Left ventricle myocardium superior (tissue), 1 donor: ENCODE results near the gene HERC6. TPM values are rescaled to one million over a fixed set of nuclear protein-coding genes. Genes with fewer than 3 reads are reported as not detected.
"Not testable (repeated sequence)": the region's sequence is repeated elsewhere in the genome, so short reads cannot be mapped to it uniquely, and the experiment has no call there.

Experiments used
- ATAC-seq: fragments of 200-7000 bp; cut with Tn5 transposase; one replicate; pipeline ENCODE4 v1.9.1; 2020; ENCODE audit warnings: mild to moderate bottlenecking, moderate library complexity
- DNase-seq: peaks from one replicate; pipeline ENCODE4 v3.0.0-alpha.2; 2020
- intact Hi-C: fragments of 100-400 bp; cut with micrococcal nuclease; formaldehyde crosslinking; loops from one replicate; pipeline ENCODE4 v1.11.0; 2022
- total RNA-seq: library from RNA; stranded (reverse); fragmentation: NEBNext Ultra II Directional; extraction: Animal tissue kit (Norgen Biotek cat#: 25700); gene quantifications from one replicate; pipeline ENCODE4 v1.2.1, GENCODE V29; 2021
- donor health status: DM: no; HTN: yes; CAD: no; lungs with severe emphysema.

Gene HERC6
- total RNA-seq, 1 donor from 2014 or later, result 9.3 TPM

DNA sequence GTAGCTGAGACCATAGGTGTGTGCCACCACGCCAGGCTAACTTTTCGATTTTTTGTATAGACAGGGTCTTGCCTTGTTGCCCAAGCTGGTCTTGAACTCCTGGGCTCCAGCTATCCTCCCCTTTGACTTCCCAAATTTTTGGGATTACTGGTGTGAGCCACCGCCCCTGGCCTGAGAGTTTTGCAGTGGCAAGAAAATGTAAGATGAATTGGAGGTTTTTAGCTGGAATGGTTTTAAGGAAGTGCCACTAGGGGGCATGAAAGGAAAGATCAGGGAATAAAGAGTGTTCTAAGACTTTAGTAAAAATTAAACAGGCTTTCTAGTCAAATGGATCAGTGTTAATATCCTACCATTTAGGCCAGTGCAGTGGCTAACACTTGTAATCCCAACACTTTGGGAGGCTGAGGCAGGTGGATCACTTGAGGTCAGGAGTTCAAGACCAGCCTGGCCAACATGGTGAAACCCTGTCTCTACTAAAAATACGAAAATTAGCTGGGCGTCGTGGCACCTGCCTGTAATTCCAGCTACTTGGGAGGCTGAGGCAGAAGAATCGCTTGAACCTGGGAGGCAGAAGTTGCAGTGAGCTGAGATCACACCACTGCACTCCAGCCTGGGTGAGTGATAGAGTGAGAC lies 9.4 kb upstream of the HERC6 start:
- not testable (repeated sequence) for DNase-seq
- intact Hi-C loops, result loop anchor here (10.0 kb wide), 1 partner anchor 84 kb away; the partner anchor contains the start of gene PPM1K
- ATAC-seq, result peak; percentile 52

DNA sequence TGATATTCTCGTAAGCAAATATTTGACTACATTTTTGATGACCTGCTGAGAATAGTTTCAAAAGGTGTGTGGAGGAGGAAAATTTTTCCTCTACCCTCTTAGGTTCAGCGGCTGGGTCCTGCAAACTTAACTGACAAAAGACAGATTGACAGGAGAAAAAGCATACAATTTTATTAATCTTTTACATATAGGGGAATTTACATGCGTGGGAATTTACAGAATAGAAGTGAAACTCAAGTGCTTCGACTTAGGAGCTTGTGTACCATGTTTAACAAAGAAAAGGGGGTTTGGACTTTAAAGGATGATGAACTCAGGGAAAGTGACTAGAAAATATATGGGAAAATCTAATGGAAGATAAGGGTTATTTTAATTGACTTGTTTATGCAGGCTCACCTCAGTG lies 2.5 kb downstream of the HERC6 start:
- DNase-seq, result no peak
- intact Hi-C loops, result no loop called here
- no peak for ATAC-seq

DNA sequence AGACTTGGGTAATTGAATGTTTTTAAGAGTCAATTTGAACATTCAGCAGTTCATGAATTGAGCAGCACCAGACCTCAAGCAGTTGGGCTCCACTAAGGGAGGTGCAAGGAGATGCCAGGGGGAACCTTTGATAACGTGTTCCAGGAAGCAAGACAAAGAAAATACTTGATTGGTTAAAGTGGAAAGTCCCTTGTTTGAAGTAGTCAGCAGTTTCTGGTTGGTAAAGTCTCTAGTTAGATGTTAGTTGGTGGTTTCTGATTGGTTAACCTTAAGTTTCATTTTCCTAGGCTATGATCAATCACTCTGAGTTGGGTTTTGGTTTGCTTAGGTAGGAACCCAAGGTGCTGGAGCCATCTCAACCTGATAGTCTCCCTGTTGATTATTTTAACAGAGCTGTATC lies 4.0 kb downstream of the HERC6 start:
- DNase-seq (no peak), ATAC-seq (no peak)
- intact Hi-C loops, result no loop called here

DNA sequence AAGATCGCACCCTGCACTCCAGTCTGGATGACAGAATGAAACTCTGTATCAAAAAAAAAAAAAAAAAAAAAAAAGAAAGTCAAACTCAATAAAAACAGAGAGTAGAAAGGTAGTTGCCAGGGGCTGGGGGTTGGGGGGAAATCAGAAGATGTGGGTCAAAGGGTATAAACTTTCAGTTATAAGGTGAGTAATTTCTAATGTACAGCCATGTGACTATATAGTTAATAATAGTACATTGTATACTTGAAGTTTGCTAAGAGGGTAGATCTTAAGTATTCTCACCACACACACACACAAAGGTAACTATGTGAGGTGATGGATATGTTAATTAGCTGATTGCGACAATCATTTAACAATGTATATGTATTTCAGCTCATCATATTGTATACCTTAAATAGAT lies 11.5 kb downstream of the HERC6 start:
- ATAC-seq, result no peak
- DNase-seq, result no peak
- intact Hi-C loops, result no loop called here

DNA sequence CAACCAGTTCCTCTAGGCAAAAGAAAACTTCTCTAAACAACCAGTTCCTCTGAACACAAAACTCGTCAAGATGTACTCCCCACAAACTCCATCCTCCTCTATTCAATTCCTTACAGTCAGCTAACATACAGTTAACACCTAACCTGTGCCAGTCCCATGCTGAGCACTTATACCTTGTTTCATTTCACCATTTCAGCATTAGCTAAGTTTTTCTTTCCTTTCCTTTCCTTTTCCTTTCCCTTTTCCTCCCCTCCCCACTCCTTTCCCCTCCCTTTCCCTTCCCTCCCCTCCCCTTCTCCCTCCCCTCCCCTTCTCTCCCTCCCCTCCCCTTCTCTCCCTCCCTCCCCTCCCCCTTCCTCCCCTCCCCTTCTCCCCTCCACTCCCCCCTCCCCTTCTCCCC lies 13.1 kb downstream of the HERC6 start:
- intact Hi-C loops, result no loop called here
- ATAC-seq (no peak), DNase-seq (no peak)

DNA sequence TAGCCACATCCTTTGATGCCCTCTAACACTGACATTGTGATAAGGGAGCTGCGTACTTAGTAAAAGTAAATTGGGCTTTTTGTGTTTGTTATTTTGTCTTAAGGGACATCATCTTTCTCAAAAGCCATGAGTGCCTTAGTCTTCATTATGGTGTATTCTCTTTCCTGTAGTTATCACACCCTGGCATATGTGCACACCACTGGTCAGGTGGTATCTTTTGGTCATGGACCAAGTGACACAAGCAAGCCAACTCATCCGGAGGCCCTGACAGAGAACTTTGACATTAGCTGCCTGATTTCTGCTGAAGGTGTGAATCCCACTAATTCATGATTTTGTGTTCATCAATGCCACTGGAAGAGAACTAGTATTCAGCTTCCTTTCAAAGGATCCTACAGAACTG lies 18.0 kb downstream of the HERC6 start:
- ATAC-seq, result no peak
- intact Hi-C loops, result no loop called here
- DNase-seq, result no peak

DNA sequence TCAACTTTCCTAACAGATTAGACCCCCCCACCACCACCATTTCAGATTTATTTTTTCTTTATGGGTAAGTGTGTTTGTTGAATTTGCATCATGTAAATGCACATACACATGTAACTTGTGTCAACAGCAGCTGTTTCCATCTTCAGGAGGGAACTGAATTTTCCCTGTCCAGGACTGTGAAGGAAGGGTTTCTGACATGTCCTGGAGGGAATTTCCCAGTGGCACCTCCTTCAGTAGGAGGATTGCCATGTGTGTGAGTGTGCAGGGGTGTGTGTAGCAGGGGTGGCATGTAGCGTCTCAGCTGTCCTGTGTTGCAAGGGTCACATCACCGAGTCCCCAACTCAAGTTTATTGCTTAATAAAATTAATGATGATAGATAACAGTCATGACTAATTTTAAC lies 19.7 kb downstream of the HERC6 start:
- ATAC-seq (no peak), DNase-seq (no peak)
- intact Hi-C loops, result no loop called here

DNA sequence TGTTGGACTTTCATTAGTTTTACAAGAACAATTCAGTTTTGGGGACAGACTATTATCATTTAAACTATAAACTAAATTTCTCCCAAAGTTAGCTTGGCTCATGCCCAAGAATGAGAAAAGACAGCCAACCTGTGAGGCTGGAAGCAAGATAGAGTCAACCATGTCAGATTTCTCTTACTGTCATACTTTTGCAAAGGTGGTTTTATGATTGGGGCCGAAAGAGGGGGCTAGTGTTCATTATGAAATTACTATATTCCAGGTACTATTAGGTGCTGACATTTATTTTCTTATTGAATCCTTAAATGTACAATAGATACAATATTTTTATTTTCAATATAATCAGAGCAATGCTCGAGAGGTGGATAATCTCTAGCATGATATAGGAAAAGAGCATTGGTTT lies 30.6 kb downstream of the HERC6 start:
- intact Hi-C loops, result no loop called here
- ATAC-seq (no peak), DNase-seq (no peak)

DNA sequence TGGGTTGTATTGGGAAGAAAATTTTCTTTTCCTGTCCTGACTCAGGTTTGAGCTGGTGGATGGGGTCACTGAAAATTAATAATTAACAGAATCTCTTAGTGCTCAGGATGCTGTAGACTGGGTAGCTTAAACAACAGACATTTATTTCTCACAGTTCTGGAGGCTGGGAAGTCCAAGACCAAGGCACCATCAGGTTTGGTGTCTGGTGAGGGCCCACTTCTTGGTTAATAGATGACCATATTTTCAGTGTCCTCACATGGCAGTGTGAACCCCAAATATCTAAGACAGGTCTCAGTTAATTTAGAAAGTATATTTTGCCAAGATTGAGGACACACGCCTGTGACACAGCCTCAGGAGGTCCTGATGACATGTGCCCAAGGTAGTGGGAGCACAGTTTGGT lies 31.1 kb downstream of the HERC6 start:
- DNase-seq, result no peak
- no peak for ATAC-seq
- intact Hi-C loops, result no loop called here

DNA sequence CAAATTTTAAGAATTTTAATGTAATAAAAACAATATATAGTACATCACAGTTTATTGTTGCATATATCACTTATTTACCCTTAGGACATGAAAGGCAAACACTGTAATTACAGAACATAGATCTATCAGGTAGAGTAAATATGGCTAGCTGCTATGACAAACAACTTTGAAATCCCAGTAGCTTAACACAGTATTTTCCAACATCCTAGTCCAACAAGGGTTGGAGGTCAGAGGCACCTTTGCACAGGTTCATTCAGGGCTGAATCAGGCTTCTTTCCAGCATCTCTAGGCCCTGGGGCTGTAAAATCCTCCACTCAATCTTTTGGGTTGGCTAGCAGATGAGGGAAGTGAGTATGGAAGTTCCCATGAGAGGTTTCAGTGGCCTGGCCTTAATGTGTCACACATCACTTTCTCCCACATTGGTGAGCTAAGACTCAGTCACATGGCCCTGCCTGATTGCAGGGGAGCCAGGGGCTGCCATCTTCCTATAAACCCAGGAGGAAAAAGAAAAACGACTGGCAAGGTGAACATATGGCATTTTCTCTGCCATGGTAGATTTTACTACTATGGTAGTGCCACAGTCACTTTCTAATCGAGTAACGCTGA lies 32.9 kb downstream of the HERC6 start:
- ATAC-seq, result no peak
- no peak for DNase-seq
- intact Hi-C loops, result no loop called here

DNA sequence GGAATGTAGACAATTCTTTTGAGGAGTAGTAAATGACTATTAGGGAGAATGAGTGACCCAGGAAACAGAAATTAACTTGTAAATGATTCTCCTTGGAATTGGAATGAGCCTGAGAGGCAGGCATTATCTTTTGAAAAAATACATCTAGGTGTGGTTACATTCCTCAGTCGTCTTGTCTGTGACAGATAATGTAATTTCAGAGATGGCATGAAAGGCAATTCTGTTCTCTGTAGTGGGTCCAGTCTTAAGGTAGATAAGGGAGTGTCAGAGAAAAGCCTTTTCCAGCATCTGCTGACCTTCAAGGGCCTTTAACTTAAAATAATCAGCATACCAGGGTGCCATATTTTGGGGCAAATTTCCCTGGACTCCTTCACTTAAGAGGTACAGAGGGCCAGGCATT lies 35.1 kb downstream of the HERC6 start:
- ATAC-seq (no peak), DNase-seq (no peak)
- intact Hi-C loops, result no loop called here

DNA sequence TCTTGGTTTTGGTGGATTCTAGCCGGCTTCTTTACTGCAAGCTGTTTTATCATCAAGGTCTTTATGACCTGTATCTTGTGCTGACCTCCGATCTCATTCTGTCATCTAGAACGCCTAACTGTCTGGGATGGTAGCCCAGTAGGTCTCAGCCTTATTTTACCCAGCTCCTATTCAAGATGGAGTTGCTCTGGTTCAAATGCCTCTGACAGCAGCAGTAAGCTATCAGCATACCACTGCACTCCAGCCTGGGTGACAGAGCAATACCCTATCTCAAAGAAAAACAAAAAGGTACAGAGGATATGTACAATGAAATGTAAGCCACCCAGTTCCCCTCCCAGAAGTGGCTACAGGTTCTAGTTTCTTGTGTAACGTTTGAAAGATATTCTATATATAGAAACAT lies 36.1 kb downstream of the HERC6 start:
- DNase-seq (no peak), ATAC-seq (no peak)
- intact Hi-C loops, result no loop called here

DNA sequence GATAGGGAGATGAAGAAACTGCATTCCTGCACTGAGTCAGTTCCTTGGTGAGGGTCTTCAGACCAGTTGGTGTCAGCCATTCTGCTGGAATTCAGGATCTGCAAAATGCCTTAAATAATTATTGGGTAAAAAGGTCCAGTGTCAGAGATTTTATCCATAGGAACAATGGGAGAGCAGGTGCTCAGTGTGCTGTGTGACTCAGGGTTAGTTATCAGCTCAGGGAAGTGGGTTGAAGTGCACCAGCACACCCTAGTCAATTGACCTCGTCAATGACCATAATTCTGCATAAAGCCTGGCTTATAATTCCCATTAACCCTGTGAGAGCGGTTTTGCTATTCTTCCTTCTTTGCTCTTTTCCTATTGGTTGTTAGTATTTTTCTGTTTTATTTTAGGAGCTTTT lies 37.3 kb downstream of the HERC6 start:
- DNase-seq (no peak), ATAC-seq (no peak)
- intact Hi-C loops, result no loop called here

DNA sequence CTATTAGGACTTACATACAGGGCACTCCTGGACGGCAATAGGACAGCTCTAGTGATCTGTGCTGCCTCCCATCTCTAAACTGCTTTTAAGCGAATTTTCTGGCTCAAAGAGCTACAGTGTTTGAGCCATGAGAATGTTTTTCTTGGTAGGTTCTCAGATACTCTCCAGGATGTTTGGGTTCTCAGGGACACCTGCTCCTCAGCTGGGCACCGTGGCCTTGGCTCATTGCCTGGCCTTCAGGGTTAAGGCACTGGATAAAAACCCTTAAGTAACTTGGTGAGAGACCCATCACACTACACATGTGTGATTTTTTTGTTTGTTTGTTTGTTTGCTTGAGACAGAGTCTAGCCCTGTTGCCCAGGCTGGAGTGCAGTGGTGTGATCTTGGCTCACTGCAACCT lies 39.8 kb downstream of the HERC6 start:
- DNase-seq (no peak), ATAC-seq (no peak)
- intact Hi-C loops, result no loop called here

DNA sequence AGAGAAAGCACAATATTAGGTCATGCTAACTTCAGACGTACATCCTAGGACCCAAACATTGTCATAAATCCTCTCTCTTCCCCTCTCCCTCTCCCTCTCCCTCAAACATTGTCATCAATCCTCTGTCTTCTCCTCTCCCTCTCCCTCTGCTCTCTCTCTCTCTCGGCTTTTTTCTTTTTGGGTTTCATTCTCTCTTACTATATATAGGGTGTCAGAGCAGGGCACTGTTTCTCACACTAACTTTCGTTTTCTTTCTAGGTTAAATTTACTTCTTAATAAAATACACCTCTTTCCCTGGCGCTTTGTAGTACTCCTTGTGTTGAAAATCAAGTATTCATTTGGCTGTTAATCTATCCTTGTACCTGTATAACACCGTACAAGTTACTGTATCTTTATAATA lies 41.2 kb downstream of the HERC6 start:
- intact Hi-C loops, result no loop called here
- ATAC-seq (no peak), DNase-seq (no peak)

DNA sequence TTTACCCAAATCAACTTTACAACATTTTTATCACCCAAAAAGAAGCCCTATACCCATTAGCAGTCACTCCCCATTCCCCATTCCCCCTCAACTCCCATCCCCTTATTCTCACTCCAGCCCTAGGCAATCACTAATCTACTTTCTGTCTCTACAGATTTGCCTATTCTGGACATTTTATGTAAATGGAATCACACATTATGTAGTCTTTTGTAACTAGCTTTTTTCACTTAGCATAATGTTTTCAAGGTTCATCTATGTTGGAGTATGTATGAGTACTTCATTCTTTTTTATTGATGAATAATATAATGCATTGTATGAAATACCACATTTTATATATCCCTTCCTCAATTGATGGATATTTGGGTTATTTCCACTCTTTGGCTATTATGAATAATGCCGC lies 42.2 kb downstream of the HERC6 start:
- intact Hi-C loops, result no loop called here
- no peak for ATAC-seq
- DNase-seq, result no peak

DNA sequence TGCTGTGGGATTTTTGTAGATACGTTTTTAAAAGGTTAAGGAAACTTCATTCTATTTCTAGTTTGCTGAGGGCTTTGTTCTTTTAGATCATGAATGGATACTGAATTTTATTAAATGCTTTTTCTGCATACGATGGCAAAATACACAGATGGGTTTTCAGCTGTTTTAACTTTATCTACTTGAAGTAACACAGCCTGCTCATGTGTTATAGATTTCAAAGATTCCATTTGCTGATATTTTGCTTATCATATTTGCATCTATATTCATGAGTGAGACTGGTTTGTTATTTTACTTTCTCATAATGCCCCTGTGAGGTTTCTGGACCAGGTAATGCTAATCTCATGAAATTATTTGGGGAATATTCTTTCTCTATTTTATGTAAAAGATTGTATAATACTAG lies 43.8 kb downstream of the HERC6 start:
- intact Hi-C loops, result no loop called here
- DNase-seq, result no peak
- no peak for ATAC-seq

DNA sequence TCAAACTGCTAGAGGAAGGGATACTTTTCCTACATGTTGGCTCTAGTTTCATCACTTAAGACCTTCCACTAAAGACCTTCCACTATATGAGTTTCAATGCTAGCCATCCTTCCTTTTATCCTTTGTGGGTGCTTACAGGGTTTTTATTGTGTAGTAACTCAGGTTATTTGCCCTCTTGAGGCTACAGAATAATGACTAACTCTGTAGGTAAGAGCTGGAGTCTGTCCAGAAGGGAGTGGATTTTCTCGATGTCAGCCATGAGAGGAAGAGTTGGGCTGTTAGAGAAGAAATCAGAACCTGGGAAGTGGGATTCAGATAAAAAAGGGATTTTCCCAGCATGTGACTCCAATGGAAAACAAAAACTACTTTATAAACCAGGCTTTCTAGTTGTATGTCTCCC lies 50.7 kb downstream of the HERC6 start:
- DNase-seq (no peak), ATAC-seq (no peak)
- intact Hi-C loops, result no loop called here

DNA sequence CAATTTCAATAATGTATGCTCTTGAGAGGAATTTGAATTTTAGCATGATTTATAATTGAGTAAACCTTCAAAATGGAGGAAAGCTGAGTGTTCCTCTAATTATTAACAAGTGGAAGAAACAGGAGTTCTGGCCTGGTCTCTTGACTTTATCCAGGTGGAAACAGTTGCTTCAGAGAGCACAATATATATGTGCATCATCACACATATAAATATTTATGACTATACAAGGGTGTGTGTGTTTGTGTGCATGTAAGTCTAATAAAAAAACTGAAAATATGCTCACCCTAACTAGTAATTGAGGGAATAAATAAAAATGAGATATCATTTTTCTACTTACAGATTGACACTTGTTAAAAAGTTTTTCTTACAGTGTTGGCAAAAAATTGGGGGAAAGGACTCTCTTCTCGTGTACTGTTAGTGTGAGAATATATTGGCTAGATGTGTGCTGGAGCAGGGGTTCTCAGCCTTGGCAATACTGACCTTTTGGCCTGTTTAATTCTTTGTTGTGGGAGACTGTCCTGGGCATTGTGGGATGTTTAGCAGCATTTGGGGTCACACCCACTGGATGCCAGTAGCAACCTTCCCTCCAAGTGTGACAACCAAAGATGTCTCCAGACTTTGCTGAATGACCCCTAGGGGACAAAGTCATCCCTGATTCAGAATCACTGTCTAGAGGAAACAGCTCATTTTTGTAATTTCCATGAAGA lies 57.5 kb downstream of the HERC6 start:
- no peak for ATAC-seq
- intact Hi-C loops, result no loop called here
- DNase-seq, result no peak

DNA sequence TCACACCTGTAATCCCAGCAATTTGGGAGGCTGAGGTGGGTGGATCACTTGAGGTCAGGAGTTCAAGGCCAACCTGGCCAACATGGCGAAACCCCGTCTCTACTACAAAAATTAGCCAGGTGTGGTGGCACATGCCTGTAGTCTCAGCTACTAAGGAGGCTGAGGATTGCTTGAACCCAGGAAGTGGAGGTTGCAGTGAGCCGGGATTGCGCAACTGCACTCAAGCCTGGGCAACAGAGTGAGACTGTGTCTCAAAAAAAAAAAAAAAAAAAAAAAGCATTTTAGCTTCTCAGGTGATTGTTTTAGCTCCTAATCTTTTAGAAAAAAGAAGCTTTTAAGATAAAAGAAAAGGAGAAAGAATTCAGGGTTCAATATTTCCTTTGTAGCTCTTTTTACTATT lies 59.2 kb downstream of the HERC6 start:
- ATAC-seq, DNase-seq, intact Hi-C loops: not testable (repeated sequence)

DNA sequence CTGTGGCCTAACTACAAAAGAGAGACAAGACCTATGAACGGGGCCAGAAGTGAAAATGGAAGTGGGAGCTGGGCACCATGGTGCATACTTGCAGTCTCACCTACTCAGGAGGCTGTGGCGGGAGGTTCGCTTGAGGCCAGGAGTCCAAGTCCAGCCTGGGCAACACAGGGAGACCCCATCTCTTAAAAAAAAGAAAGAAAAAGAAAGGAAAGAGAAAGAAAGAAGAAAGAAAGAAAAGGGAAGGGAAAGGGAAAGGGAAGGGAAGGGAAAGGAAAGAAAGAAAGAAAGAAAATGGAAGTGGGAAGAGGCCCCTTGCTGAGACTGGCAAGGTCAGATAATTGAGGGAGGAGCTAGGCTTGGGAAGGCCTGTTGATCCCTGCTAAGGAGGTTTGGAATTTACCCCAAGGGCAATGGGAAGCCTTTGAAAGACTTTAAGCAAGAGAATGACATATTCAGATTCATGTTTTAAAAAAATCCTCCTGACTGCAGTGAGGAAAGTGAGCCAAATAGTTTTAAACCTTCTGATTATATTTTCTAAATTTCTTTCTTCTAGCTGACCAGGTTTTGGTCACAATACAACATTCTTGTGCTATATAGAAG lies 60.6 kb downstream of the HERC6 start:
- DNase-seq (no peak), ATAC-seq (no peak)
- intact Hi-C loops, result no loop called here
